Measurements from ENCODE around the gene NTF3. TPM values are rescaled to one million over a fixed set of nuclear protein-coding genes. Genes with fewer than 3 reads are reported as not detected.

NTF3 gene
- total and polyA plus RNA-seq, 9 of the 15 experiments (the other 6 are each of a cell fraction or from before 2014, with no cell fraction given) = not detected

DNA sequence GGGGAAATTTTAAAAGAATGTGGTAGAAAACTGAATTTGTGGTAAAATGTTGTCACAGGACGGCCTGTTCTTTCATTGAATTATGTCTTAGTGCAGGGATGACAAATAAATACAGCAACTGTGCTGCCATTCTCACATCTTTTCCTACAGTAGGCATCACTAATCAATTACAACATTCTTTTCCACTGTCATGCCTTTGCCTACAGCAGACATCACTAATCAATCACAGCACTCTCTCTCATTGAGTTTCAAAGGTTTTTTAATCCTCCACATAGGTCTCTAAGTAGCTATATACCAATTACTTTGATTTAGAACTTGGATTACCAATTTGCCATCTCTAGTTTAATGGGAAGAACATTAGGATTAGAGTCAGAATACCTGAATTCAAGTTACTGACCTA lies 30.1 kb downstream of the NTF3 start (continued):
- TF ChIP-seq, protein P1, sequence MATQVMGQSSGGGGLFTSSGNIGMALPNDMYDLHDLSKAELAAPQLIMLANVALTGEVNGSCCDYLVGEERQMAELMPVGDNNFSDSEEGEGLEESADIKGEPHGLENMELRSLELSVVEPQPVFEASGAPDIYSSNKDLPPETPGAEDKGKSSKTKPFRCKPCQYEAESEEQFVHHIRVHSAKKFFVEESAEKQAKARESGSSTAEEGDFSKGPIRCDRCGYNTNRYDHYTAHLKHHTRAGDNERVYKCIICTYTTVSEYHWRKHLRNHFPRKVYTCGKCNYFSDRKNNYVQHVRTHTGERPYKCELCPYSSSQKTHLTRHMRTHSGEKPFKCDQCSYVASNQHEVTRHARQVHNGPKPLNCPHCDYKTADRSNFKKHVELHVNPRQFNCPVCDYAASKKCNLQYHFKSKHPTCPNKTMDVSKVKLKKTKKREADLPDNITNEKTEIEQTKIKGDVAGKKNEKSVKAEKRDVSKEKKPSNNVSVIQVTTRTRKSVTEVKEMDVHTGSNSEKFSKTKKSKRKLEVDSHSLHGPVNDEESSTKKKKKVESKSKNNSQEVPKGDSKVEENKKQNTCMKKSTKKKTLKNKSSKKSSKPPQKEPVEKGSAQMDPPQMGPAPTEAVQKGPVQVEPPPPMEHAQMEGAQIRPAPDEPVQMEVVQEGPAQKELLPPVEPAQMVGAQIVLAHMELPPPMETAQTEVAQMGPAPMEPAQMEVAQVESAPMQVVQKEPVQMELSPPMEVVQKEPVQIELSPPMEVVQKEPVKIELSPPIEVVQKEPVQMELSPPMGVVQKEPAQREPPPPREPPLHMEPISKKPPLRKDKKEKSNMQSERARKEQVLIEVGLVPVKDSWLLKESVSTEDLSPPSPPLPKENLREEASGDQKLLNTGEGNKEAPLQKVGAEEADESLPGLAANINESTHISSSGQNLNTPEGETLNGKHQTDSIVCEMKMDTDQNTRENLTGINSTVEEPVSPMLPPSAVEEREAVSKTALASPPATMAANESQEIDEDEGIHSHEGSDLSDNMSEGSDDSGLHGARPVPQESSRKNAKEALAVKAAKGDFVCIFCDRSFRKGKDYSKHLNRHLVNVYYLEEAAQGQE (IDR thresholded peaks at IDR 0.05; ENCODE audit: borderline replicate concordance) = peak; percentile 15; the same call in 1 of the 2 replicates
- TF ChIP-seq, protein P1 (CRISPR knock-in tag; IDR thresholded peaks at IDR 0.05; ENCODE audit: low read depth) = no peak
- no peak for TF ChIP-seq DIDO1 (tag; IDR thresholded peaks at IDR 0.05; ENCODE audit: low read depth)
- TF ChIP-seq HNRNPUL1 (IDR thresholded peaks at IDR 0.05; ENCODE audit: low read length) = no peak
- TF ChIP-seq, protein P2, sequence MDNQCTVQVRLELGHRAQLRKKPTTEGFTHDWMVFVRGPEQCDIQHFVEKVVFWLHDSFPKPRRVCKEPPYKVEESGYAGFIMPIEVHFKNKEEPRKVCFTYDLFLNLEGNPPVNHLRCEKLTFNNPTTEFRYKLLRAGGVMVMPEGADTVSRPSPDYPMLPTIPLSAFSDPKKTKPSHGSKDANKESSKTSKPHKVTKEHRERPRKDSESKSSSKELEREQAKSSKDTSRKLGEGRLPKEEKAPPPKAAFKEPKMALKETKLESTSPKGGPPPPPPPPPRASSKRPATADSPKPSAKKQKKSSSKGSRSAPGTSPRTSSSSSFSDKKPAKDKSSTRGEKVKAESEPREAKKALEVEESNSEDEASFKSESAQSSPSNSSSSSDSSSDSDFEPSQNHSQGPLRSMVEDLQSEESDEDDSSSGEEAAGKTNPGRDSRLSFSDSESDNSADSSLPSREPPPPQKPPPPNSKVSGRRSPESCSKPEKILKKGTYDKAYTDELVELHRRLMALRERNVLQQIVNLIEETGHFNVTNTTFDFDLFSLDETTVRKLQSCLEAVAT (IDR thresholded peaks at IDR 0.05) = peak in 1 of 2 experiments; percentile 59; a peak in 1 of 4 replicates
- TF ChIP-seq, protein P3, sequence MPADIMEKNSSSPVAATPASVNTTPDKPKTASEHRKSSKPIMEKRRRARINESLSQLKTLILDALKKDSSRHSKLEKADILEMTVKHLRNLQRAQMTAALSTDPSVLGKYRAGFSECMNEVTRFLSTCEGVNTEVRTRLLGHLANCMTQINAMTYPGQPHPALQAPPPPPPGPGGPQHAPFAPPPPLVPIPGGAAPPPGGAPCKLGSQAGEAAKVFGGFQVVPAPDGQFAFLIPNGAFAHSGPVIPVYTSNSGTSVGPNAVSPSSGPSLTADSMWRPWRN (IDR thresholded peaks at IDR 0.05; ENCODE audit: low read depth) = no peak
- TF ChIP-seq, protein P4, sequence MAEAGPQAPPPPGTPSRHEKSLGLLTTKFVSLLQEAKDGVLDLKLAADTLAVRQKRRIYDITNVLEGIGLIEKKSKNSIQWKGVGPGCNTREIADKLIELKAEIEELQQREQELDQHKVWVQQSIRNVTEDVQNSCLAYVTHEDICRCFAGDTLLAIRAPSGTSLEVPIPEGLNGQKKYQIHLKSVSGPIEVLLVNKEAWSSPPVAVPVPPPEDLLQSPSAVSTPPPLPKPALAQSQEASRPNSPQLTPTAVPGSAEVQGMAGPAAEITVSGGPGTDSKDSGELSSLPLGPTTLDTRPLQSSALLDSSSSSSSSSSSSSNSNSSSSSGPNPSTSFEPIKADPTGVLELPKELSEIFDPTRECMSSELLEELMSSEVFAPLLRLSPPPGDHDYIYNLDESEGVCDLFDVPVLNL (CRISPR knock-in tag; IDR thresholded peaks at IDR 0.05; ENCODE audit: low read depth) = no peak
- TF ChIP-seq, protein P5, sequence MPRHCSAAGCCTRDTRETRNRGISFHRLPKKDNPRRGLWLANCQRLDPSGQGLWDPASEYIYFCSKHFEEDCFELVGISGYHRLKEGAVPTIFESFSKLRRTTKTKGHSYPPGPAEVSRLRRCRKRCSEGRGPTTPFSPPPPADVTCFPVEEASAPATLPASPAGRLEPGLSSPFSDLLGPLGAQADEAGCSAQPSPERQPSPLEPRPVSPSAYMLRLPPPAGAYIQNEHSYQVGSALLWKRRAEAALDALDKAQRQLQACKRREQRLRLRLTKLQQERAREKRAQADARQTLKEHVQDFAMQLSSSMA (CRISPR knock-in tag; IDR thresholded peaks at IDR 0.05) = no peak
- TF ChIP-seq KDM2B (CRISPR knock-in tag; IDR thresholded peaks at IDR 0.05) = no peak
- TF ChIP-seq TGIF2 (CRISPR knock-in tag; IDR thresholded peaks at IDR 0.05) = no peak
- TF ChIP-seq ZNF785 (CRISPR knock-in tag; IDR thresholded peaks at IDR 0.05) = no peak
- TF ChIP-seq, protein P6, sequence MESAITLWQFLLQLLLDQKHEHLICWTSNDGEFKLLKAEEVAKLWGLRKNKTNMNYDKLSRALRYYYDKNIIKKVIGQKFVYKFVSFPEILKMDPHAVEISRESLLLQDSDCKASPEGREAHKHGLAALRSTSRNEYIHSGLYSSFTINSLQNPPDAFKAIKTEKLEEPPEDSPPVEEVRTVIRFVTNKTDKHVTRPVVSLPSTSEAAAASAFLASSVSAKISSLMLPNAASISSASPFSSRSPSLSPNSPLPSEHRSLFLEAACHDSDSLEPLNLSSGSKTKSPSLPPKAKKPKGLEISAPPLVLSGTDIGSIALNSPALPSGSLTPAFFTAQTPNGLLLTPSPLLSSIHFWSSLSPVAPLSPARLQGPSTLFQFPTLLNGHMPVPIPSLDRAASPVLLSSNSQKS (CRISPR knock-in tag; IDR thresholded peaks at IDR 0.05) = no peak
- TF ChIP-seq, protein P7, sequence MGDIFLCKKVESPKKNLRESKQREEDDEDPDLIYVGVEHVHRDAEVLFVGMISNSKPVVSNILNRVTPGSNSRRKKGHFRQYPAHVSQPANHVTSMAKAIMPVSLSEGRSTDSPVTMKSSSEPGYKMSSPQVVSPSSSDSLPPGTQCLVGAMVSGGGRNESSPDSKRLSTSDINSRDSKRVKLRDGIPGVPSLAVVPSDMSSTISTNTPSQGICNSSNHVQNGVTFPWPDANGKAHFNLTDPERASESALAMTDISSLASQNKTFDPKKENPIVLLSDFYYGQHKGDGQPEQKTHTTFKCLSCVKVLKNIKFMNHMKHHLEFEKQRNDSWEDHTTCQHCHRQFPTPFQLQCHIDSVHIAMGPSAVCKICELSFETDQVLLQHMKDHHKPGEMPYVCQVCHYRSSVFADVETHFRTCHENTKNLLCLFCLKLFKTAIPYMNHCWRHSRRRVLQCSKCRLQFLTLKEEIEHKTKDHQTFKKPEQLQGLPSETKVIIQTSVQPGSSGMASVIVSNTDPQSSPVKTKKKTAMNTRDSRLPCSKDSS (IDR thresholded peaks at IDR 0.05; ENCODE audit: low read depth, partially characterized antibody) = no peak
- 0 out of 2 replicates have a peak, but pooled peaks have one; percentile 61 for TF ChIP-seq ZNF23 (CRISPR knock-in tag; IDR thresholded peaks at IDR 0.05)

All from K562 (cell line).